SK-N-SH (cell line): Measurements from ENCODE around the gene VPS33A.

Experiments used
- EZH2phosphoT487 ChIP-seq: fragments of 200-600 bp; sonication (generic); IDR thresholded peaks from 2 replicates; pipeline ENCODE4 v1.6.1; 2017; ENCODE audit warnings: low read depth, mixed run types, mild to moderate bottlenecking, antibody characterized with exemption, moderate library complexity, borderline replicate concordance
- FOXM1 ChIP-seq: IDR thresholded peaks from 2 replicates; pipeline ENCODE4 v1.4.0; 2012; ENCODE audit warnings: low read depth, mild to moderate bottlenecking
- MXI1 ChIP-seq: IDR thresholded peaks from 2 replicates; pipeline ENCODE4 v1.6.1; 2012; ENCODE audit warnings: mild to moderate bottlenecking, low read depth, low read length, improper control_type of control experiment
- POLR2AphosphoS5 ChIP-seq: IDR thresholded peaks from 2 replicates; pipeline ENCODE4 v1.6.1; 2012; ENCODE audit warnings: low read depth, low read length
- YY1 ChIP-seq: IDR thresholded peaks from 2 replicates; pipeline ENCODE4 v1.4.0; 2012; ENCODE audit warnings: low read depth, mild to moderate bottlenecking
- TF ChIP-seq, protein P1 (sequence below): fragments of 200-600 bp; sonication (generic); IDR thresholded peaks from 2 replicates; pipeline ENCODE4 v1.6.1; 2017; ENCODE audit warnings: antibody characterized with exemption, mild to moderate bottlenecking, moderate library complexity
- TF ChIP-seq, protein P2 (sequence below): fragments of 150-350 bp; IDR thresholded peaks from 2 replicates; pipeline ENCODE4 v1.6.1; 2017; ENCODE audit warnings: antibody characterized with exemption, low read length, low read depth, borderline replicate concordance
- TF ChIP-seq, protein P3 (sequence below): IDR thresholded peaks from 2 replicates; pipeline ENCODE4; 2012

DNA sequence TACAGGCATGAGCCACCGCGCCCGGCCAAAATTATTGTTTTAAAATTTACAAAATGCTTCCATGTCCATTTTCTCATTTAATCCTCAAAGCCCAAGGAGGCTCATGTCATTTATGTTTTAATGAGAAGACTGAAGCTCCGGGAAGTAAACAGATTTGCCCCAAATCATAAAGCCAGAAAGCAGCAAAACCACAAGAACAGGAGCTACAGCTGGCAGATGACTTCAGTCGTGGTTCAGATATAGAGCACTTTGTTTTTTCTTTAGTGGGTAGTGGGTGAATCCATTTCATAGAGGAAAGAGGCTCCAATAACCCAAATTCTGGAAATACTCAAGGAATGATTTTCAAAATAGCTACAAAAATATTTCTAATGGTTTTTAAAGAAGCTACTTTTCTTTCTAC is 45.4 kb upstream of the VPS33A start:
- TF ChIP-seq, protein P1, sequence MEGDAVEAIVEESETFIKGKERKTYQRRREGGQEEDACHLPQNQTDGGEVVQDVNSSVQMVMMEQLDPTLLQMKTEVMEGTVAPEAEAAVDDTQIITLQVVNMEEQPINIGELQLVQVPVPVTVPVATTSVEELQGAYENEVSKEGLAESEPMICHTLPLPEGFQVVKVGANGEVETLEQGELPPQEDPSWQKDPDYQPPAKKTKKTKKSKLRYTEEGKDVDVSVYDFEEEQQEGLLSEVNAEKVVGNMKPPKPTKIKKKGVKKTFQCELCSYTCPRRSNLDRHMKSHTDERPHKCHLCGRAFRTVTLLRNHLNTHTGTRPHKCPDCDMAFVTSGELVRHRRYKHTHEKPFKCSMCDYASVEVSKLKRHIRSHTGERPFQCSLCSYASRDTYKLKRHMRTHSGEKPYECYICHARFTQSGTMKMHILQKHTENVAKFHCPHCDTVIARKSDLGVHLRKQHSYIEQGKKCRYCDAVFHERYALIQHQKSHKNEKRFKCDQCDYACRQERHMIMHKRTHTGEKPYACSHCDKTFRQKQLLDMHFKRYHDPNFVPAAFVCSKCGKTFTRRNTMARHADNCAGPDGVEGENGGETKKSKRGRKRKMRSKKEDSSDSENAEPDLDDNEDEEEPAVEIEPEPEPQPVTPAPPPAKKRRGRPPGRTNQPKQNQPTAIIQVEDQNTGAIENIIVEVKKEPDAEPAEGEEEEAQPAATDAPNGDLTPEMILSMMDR = no peak
- TF ChIP-seq, protein P2, sequence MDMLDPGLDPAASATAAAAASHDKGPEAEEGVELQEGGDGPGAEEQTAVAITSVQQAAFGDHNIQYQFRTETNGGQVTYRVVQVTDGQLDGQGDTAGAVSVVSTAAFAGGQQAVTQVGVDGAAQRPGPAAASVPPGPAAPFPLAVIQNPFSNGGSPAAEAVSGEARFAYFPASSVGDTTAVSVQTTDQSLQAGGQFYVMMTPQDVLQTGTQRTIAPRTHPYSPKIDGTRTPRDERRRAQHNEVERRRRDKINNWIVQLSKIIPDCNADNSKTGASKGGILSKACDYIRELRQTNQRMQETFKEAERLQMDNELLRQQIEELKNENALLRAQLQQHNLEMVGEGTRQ = no peak
- no peak for TF ChIP-seq EZH2phosphoT487
- TF ChIP-seq FOXM1 = no peak
- TF ChIP-seq MXI1 = no peak
- no peak for TF ChIP-seq YY1
- TF ChIP-seq, protein P3, sequence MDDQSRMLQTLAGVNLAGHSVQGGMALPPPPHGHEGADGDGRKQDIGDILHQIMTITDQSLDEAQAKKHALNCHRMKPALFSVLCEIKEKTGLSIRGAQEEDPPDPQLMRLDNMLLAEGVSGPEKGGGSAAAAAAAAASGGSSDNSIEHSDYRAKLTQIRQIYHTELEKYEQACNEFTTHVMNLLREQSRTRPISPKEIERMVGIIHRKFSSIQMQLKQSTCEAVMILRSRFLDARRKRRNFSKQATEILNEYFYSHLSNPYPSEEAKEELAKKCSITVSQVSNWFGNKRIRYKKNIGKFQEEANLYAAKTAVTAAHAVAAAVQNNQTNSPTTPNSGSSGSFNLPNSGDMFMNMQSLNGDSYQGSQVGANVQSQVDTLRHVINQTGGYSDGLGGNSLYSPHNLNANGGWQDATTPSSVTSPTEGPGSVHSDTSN = no peak
- no peak for TF ChIP-seq POLR2AphosphoS5
